GM18498 (cell line): ENCODE data around the gene DAD1.

Experiments used
- ATAC-seq: cut with Tn5 transposase; IDR thresholded peaks from one replicate; pipeline ENCODE4 v1.9.1; 2021; ENCODE audit warnings: mild to moderate bottlenecking, moderate library complexity; ENCODE audit not compliant: unreplicated experiment

Gene DAD1

DNA sequence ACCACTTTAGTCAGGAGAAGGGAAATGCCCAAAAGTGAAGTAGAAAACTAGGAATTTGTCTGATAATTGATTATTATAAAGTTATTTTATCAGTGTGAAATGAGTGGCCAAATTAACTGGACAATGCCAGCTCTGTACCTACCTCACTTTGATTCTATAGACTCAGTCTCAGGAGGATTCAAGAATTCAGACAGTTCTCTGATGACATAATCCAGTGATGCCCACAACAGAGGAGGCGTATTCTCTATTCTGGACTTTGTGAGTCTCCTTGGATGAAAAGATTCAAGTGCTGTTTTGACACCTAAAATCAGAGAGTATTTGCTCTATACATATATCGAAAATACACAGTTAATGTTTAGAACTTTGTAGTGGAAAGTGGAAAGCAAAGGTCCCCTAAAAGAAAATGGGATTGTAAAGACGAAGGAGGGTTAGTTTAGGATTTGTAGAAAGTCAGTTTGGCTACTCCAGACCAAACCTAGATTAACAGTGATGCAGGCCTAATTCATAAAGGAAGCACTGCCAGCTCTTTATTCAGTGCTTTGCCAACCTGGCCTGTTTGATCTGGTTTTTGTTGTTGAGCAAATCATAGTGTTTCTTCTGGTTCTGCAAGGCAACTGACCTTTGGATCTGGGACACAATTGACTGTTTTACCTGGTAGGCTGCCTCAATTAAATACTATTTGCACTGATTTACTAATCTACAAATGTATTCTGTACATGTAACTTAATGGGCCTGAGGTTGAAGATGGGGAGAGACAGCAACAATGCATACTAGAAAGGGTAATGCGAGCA lies 67.4 kb downstream of the DAD1 start:
- ATAC-seq = no peak

DNA sequence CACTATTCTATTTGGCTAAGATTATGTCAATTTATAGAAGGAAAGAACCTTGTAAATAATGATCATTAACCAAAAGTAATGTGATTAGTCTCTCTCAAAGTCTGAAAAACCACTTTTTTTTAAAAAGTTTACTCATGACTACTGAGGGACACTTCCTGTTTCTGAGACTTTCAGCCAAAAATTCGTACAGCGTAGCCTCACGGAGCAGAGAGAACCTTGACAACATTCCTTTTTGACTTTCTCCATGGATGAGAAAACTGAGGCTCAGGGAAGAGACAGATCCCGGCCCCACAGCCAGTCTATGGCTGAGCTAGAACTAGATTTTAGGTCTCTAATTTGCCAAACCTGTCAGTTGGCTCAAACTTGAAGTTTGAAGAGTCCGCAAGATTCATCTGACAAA lies 68.2 kb downstream of the DAD1 start:
- ATAC-seq = no peak

DNA sequence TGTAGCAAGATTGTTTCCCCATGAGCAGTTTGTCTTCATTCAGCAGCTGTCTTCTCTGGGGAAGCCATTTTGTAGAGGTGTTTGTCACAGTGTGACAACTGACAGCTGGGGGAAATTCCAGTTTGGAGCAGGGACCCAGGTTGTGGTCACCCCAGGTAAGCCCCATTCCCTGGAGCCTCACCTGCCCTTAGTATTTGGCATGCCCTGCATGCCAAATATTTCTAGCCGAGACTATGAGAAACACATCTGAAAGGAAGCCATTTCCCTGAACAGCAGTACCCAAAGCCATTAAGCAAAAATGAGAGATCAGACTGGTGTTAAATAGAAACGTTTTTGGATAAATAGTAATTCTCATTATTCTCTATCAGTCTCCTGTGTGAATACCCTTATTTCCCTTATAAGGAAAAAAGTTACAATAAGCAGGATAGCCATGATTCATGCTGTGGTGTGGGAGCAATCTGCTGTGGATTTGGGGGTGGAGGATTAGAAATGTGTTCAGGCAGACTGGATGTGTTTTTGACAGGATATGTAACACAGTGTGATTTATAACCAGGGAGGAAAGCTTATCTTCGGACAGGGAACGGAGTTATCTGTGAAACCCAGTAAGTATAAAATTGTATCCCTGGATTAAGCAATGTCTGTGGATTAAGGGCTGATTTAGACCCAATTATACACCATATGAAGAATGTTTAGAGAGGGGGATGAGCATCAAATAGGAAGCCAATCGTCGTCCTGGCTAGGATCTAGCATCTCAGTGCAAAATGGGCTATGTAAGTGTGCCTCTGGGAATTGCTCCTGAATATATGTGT lies 68.9 kb downstream of the DAD1 start:
- no peak for ATAC-seq

DNA sequence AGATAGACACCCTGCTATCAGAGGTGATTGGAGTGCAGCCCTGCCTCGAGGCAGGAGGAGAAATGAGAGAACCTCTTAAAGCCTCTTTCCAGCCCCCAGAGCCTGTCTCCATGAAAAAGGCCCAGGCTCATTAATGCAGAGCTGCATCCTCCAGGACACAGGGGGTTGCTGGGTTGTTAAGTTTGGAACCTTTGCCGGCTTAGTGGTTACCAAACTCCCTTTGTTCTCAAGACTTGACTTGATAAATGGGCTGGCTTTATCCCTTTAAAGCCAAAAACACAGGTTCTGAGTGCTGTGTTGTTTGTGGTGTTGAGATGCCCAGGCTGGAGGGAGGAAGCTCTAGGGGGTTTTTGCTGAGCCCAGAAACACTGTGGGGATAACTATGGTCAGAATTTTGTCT lies 71.0 kb downstream of the DAD1 start:
- no peak for ATAC-seq

DNA sequence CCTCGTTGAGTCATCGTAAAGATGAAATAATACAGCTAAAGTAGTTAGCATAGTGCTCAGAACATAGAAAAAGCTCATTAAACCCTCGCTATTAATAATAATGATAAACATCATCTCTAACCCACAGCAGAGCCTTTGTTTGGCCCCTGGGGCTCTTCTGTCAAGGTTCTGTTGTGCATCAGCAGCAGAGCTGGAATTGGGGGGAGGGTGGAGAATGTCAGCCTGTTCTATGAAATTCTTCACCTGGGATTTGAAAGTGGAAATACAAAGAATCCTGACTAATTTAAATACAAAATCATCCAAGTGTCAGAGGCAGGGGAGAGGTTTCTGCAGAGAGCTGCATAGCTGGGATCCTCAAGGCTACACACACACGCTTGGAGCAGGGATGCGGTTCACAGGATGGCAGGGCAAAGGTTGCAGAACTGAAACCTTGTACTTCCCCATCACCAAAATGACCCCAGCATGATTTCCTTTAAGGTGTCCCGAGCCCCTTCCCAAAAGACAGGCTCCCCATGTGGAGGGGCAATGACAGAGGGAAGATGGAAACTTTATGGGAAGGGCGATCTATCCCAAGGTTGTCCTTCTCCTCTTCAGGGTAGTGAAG lies 71.8 kb downstream of the DAD1 start:
- no peak for ATAC-seq

DNA sequence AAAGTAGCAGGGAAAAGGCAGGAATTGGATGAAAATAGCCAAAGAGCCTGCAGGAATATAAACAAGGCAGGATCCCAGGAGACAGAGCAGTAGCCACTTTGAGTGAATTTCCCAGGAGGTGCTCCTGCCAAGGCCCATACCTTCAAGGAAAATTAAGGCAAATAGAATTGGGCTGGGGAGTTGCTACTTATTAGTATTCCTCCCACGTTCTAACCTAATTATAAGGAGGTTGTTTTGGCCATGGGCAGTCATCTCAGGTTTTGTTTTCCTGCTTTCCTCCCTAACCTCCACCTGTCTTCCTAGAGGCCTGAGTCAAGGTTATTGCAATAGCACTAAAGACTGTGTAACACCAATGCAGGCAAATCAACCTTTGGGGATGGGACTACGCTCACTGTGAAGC lies 73.1 kb downstream of the DAD1 start:
- ATAC-seq = no peak
